HCT116 (cell line): ENCODE results near the gene CHD2. TPM values are rescaled to one million over a fixed set of nuclear protein-coding genes. Genes with fewer than 3 reads are reported as not detected.

Source experiments
- ATAC-seq: fragments of 200-7000 bp; cut with Tn5 transposase; 2 replicates; pipeline ENCODE4 v1.9.1; 2020; ENCODE audit warnings: mild to moderate bottlenecking, moderate library complexity
- BruUV-seq: library from RNA; stranded (reverse); fragments of 400-500 nt; replicated peaks from 2 replicates; lab custom pipeline; 2021; lab: Mats Ljungman, UMichigan
- CTCF ChIA-PET: fragments of 300-600 bp; sonication (Branson Sonifier 250); formaldehyde crosslinking; loops from one replicate; lab custom pipeline; 2021; ENCODE audit warnings: antibody characterized with exemption; lab: Charles Lee
- POLR2A ChIA-PET: fragments of 300-600, 350-600 bp; sonication (Branson Sonifier 250); formaldehyde crosslinking; loops from one replicate; lab custom pipeline; 2021; ENCODE audit warnings: antibody characterized with exemption; lab: Charles Lee
- RAD21 ChIA-PET, 2 experiments: fragments of 300-600 bp; sonication (Branson Sonifier 250); formaldehyde crosslinking; loops; one replicate each; lab custom pipeline; 2023; ENCODE audit warnings: low total read pairs in 2 of 2; ENCODE audit not compliant: uncharacterized antibody in 2 of 2, unreplicated experiment in 2 of 2, low non-redundant PET in 1 of 2; lab: Charles Lee
- DNase-seq: peaks from one replicate; pipeline ENCODE4 v3.0.0-alpha.2; 2010; ENCODE audit warnings: low read depth, low spot score
- H2AFZ ChIP-seq: fragments of 200-600 bp; shearing (Covaris generic), sonication (generic); 2 replicates; pipeline ENCODE4 v1.6.1; 2017; ENCODE audit warnings: low read depth, mixed run types, mixed read lengths, antibody characterized with exemption, low read length; ENCODE audit not compliant: poor library complexity, severe bottlenecking
- H3K27ac ChIP-seq: 2 replicates; pipeline ENCODE4 v1.5.1; 2012; ENCODE audit warnings: low read depth, low read length
- H3K27me3 ChIP-seq: fragments of 200-600 bp; sonication (generic); 2 replicates; pipeline ENCODE4 v1.6.1; 2016; ENCODE audit warnings: mixed run types, low read length, mixed read lengths; ENCODE audit not compliant: insufficient read depth
- H3K36me3 ChIP-seq, 2 experiments: fragments of 200-500 bp in 1 of 2; fragments of 200-600 bp in 1 of 2; sonication (Bioruptor generic) in 1 of 2; sonication (generic) in 1 of 2; 2 replicates each; pipeline versions ENCODE4 v1.5.1 to v1.6.1; 2014 to 2016; ENCODE audit warnings: low read length in 2 of 2, inconsistent platforms in 1 of 2, mixed read lengths in 1 of 2, mixed run types in 1 of 2; ENCODE audit not compliant: insufficient read depth in 2 of 2, control insufficient read depth in 1 of 2
- H3K4me1 ChIP-seq, 2 experiments: fragments of 200-600 bp in 1 of 2; sonication (generic) in 1 of 2; 2 replicates each; pipeline versions ENCODE4 v1.5.1 to v1.6.1; 2012 to 2017; ENCODE audit warnings: low read length in 2 of 2, inconsistent platforms in 1 of 2, mild to moderate bottlenecking in 1 of 2, mixed read lengths in 1 of 2, mixed run types in 1 of 2, moderate library complexity in 1 of 2; ENCODE audit not compliant: insufficient read depth in 2 of 2, control insufficient read depth in 1 of 2
- H3K4me2 ChIP-seq: fragments of 200-600 bp; sonication (generic); 2 replicates; pipeline ENCODE4 v1.6.1; 2017; ENCODE audit warnings: mixed run types, low read length, mixed read lengths
- H3K4me3 ChIP-seq, 2 experiments: fragments of 200-600 bp in 1 of 2; sonication (generic) in 1 of 2; replicated peaks in 1 of 2; 2 replicates each; pipeline ENCODE4 v1.5.1; 2011 to 2016; ENCODE audit warnings: low read length in 2 of 2, control low read depth in 1 of 2, low read depth in 1 of 2, mild to moderate bottlenecking in 1 of 2, mixed read lengths in 1 of 2, mixed run types in 1 of 2
- H3K79me2 ChIP-seq: fragments of 200-600 bp; sonication (generic); 2 replicates; pipeline ENCODE4 v1.6.1; 2017; ENCODE audit warnings: mild to moderate bottlenecking, mixed run types, low read length, moderate library complexity, mixed read lengths; ENCODE audit not compliant: insufficient read depth
- H3K9ac ChIP-seq: fragments of 200-600 bp; sonication (generic); 2 replicates; pipeline ENCODE4 v1.6.1; 2016; ENCODE audit warnings: low read length, mixed read lengths
- H3K9me2 ChIP-seq: fragments of 200-600 bp; sonication (generic), shearing (Covaris generic); 2 replicates; pipeline ENCODE4 v1.6.1; 2017; ENCODE audit warnings: mixed run types, mild to moderate bottlenecking, moderate library complexity; ENCODE audit not compliant: insufficient read depth
- H3K9me3 ChIP-seq, 2 experiments: fragments of 200-500 bp in 1 of 2; fragments of 200-600 bp in 1 of 2; sonication (Bioruptor generic) in 1 of 2; sonication (generic) in 1 of 2; 2 replicates each; pipeline ENCODE4 v1.6.1; 2014 to 2017; ENCODE audit warnings: low read length in 2 of 2, mixed read lengths in 2 of 2, inconsistent platforms in 1 of 2, low read depth in 1 of 2, mild to moderate bottlenecking in 1 of 2, mixed run types in 1 of 2, moderate library complexity in 1 of 2; ENCODE audit not compliant: control insufficient read depth in 1 of 2, insufficient read depth in 1 of 2
- H4K20me1 ChIP-seq: fragments of 200-600 bp; sonication (generic), shearing (Covaris generic); 2 replicates; pipeline ENCODE4 v1.6.1; 2017; ENCODE audit warnings: mixed run types, mild to moderate bottlenecking, moderate library complexity; ENCODE audit not compliant: insufficient read depth
- CEBPB ChIP-seq: IDR thresholded peaks from 2 replicates; pipeline ENCODE4 v1.6.1; 2012; ENCODE audit warnings: low read depth
- EGR1 ChIP-seq: IDR thresholded peaks from 2 replicates; pipeline ENCODE4 v1.6.1; 2012; ENCODE audit warnings: low read depth
- EZH2 ChIP-seq: fragments of 200-600 bp; sonication (generic); IDR thresholded peaks from 2 replicates; pipeline ENCODE4 v1.6.1; 2017; ENCODE audit warnings: antibody characterized with exemption, mixed run types
- FOSL1 ChIP-seq: IDR thresholded peaks from 2 replicates; pipeline ENCODE4 v1.6.1; 2012; ENCODE audit warnings: low read depth
- JUND ChIP-seq: IDR thresholded peaks from 2 replicates; pipeline ENCODE4 v1.6.1; 2012
- POLR2A ChIP-seq: IDR thresholded peaks from 2 replicates; pipeline ENCODE4 v1.7.0; 2011; ENCODE audit warnings: borderline replicate concordance; ENCODE audit not compliant: insufficient read depth, insufficient read length; ENCODE audit errors: extremely low read depth
- SIN3A ChIP-seq: IDR thresholded peaks from 2 replicates; pipeline ENCODE4 v1.6.1; 2012; ENCODE audit warnings: low read depth
- SP1 ChIP-seq: IDR thresholded peaks from 2 replicates; pipeline ENCODE4 v1.6.1; 2012; ENCODE audit warnings: low read depth
- TCF7L2 ChIP-seq: IDR thresholded peaks from 2 replicates; pipeline ENCODE4 v1.7.0; 2011; ENCODE audit warnings: borderline replicate concordance, inconsistent platforms; ENCODE audit not compliant: insufficient read depth, insufficient read length; ENCODE audit errors: extremely low read depth
- ZFX ChIP-seq: fragments of 450-650 bp; IDR thresholded peaks from 2 replicates; pipeline ENCODE4 v1.6.1; 2017
- ZNF274 ChIP-seq: fragments of 200-500 bp; sonication (Bioruptor generic); IDR thresholded peaks from 2 replicates; pipeline ENCODE4 v1.6.1; 2014; ENCODE audit warnings: mild to moderate bottlenecking, low read depth, low read length, inconsistent platforms
- intact Hi-C: fragments of 100-400 bp; cut with micrococcal nuclease; formaldehyde crosslinking; loops from 2 replicates; pipeline ENCODE4 v1.10.0; 2022
- total RNA-seq: library from RNA; stranded (reverse); gene quantifications from one replicate; pipeline ENCODE4 v1.2.1, GENCODE V29; 2021; ENCODE audit not compliant: unreplicated experiment
- TF ChIP-seq, protein P1 (sequence below): IDR thresholded peaks from 2 replicates; pipeline ENCODE4 v1.6.1; 2012
- TF ChIP-seq, protein P2 (sequence below), 3 experiments: fragments of 200-600 bp in 1 of 3; sonication (generic) in 1 of 3; IDR thresholded peaks in 2 of 3; conservative IDR thresholded peaks in 1 of 3; 2 replicates each; pipeline ENCODE4 v1.5.1; 2012 to 2017; ENCODE audit warnings: low read depth in 2 of 3, low read length in 2 of 3, antibody characterized with exemption in 1 of 3, borderline replicate concordance in 1 of 3, control low read depth in 1 of 3, mild to moderate bottlenecking in 1 of 3, mixed read lengths in 1 of 3, mixed run types in 1 of 3, moderate library complexity in 1 of 3; ENCODE audit not compliant: insufficient read depth in 1 of 3
- TF ChIP-seq, protein P3 (sequence below): IDR thresholded peaks from 2 replicates; pipeline ENCODE4 v1.6.1; 2012; ENCODE audit warnings: low read depth
- TF ChIP-seq, protein P4 (sequence below): IDR thresholded peaks from 2 replicates; pipeline ENCODE4 v1.6.1; 2011; ENCODE audit warnings: mild to moderate bottlenecking, low read length, moderate library complexity; ENCODE audit not compliant: insufficient replicate concordance; ENCODE audit errors: extremely low read depth

The CHD2 gene
- total RNA-seq, 1 experiment from 2014 or later, result 116 TPM

DNA sequence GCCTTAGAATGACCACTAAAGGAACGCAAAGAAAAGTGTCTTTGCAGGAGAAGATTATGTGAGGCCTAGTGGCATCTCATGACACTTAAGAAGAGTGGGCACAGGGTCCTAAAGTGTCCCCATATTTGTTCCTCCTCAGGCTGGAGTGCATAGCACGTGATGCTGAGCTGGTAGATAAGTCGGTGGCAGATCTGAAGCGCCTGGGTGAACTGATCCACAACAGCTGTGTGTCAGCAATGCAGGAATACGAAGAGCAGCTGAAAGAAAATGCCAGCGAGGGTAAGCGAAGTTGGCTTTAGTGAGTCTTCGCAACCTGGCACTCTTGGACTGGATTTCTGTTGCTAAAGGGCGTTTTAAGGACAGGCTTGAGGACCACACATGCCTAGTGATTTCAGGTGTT lies 92.6 kb downstream of the CHD2 start:
- H3K4me3 ChIP-seq, result no peak overlapping the region
- no peak overlapping the region for H3K27ac ChIP-seq
- no peaks in the 10 kb centered on the region for H4K20me1 ChIP-seq
- H3K9me2 ChIP-seq, result no peaks in the 10 kb centered on the region
- no peak for DNase-seq
- H3K36me3 ChIP-seq, result peaks cover 40 to 60% of the 10 kb centered on the region in 2 experiments; a peak in 3 of 4 replicates
- H2AFZ ChIP-seq, result no peak overlapping the region
- H3K79me2 ChIP-seq, result peaks cover 65% of the 10 kb centered on the region
- POLR2A ChIA-PET, result no interaction called here
- H3K4me1 ChIP-seq, result no peaks in the 10 kb centered on the region
- no peak overlapping the region for H3K4me2 ChIP-seq
- no peak overlapping the region for H3K9ac ChIP-seq
- CTCF ChIA-PET, result no interaction called here
- H3K9me3 ChIP-seq, result no peaks in the 10 kb centered on the region
- H3K27me3 ChIP-seq, result no peaks in the 10 kb centered on the region
- intact Hi-C loops, result no loop called here
- TF ChIP-seq EZH2, result no peak
- TF ChIP-seq, protein P1, sequence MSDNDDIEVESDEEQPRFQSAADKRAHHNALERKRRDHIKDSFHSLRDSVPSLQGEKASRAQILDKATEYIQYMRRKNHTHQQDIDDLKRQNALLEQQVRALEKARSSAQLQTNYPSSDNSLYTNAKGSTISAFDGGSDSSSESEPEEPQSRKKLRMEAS, result no peak
- TF ChIP-seq SIN3A, result no peak
- TF ChIP-seq, protein P2, sequence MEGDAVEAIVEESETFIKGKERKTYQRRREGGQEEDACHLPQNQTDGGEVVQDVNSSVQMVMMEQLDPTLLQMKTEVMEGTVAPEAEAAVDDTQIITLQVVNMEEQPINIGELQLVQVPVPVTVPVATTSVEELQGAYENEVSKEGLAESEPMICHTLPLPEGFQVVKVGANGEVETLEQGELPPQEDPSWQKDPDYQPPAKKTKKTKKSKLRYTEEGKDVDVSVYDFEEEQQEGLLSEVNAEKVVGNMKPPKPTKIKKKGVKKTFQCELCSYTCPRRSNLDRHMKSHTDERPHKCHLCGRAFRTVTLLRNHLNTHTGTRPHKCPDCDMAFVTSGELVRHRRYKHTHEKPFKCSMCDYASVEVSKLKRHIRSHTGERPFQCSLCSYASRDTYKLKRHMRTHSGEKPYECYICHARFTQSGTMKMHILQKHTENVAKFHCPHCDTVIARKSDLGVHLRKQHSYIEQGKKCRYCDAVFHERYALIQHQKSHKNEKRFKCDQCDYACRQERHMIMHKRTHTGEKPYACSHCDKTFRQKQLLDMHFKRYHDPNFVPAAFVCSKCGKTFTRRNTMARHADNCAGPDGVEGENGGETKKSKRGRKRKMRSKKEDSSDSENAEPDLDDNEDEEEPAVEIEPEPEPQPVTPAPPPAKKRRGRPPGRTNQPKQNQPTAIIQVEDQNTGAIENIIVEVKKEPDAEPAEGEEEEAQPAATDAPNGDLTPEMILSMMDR (IDR thresholded peaks at IDR 0.05 in 2 of 3, conservative IDR thresholded peaks at IDR 0.05 in 1 of 3; ENCODE audit: borderline replicate concordance in 1 of 3, insufficient read depth in 1 of 3, low read depth in 2 of 3, low read length in 2 of 3), result no peak
- no peak for TF ChIP-seq ZNF274
- TF ChIP-seq EGR1, result no peak
- no peak for TF ChIP-seq JUND
- TF ChIP-seq SP1, result no peak
- ATAC-seq, result no peak
- no TSS peak for BruUV-seq
- RAD21 ChIA-PET, result no interaction called here

DNA sequence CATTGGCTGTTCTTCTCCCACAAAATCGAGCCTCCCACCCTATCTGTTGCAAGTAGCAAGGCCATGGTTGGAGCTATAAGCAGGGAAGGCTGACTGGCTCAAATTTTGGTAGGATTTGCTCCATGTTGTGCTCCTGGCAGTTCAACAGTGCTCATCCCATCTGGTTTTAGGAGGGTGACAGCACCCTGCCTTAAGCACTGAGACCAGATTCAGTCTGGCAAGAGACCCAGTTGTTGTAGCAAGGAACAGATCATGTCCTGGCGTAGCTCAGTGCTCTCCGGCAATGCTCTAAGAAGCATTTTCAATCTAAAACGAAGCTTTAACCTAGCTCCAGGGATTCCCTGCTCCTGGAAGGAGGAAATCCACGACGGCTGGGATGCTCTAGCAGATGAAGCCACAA lies 97.7 kb downstream of the CHD2 start:
- H3K4me3 ChIP-seq, result no peak overlapping the region
- TF ChIP-seq CEBPB (no peak), TCF7L2 (no peak), FOSL1 (no peak), ZFX (no peak), ZNF274 (no peak), POLR2A (no peak)
- TF ChIP-seq, protein P3, sequence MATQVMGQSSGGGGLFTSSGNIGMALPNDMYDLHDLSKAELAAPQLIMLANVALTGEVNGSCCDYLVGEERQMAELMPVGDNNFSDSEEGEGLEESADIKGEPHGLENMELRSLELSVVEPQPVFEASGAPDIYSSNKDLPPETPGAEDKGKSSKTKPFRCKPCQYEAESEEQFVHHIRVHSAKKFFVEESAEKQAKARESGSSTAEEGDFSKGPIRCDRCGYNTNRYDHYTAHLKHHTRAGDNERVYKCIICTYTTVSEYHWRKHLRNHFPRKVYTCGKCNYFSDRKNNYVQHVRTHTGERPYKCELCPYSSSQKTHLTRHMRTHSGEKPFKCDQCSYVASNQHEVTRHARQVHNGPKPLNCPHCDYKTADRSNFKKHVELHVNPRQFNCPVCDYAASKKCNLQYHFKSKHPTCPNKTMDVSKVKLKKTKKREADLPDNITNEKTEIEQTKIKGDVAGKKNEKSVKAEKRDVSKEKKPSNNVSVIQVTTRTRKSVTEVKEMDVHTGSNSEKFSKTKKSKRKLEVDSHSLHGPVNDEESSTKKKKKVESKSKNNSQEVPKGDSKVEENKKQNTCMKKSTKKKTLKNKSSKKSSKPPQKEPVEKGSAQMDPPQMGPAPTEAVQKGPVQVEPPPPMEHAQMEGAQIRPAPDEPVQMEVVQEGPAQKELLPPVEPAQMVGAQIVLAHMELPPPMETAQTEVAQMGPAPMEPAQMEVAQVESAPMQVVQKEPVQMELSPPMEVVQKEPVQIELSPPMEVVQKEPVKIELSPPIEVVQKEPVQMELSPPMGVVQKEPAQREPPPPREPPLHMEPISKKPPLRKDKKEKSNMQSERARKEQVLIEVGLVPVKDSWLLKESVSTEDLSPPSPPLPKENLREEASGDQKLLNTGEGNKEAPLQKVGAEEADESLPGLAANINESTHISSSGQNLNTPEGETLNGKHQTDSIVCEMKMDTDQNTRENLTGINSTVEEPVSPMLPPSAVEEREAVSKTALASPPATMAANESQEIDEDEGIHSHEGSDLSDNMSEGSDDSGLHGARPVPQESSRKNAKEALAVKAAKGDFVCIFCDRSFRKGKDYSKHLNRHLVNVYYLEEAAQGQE, result no peak
- TF ChIP-seq, protein P4, sequence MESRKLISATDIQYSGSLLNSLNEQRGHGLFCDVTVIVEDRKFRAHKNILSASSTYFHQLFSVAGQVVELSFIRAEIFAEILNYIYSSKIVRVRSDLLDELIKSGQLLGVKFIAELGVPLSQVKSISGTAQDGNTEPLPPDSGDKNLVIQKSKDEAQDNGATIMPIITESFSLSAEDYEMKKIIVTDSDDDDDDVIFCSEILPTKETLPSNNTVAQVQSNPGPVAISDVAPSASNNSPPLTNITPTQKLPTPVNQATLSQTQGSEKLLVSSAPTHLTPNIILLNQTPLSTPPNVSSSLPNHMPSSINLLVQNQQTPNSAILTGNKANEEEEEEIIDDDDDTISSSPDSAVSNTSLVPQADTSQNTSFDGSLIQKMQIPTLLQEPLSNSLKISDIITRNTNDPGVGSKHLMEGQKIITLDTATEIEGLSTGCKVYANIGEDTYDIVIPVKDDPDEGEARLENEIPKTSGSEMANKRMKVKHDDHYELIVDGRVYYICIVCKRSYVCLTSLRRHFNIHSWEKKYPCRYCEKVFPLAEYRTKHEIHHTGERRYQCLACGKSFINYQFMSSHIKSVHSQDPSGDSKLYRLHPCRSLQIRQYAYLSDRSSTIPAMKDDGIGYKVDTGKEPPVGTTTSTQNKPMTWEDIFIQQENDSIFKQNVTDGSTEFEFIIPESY, result no peak

More for the DNA sequence above, 97.7 kb downstream of the CHD2 start:
- H3K27ac ChIP-seq, result no peak overlapping the region
- TSS peak; percentile 1 for BruUV-seq
- peaks cover 39% of the 10 kb centered on the region for H3K79me2 ChIP-seq
- H3K4me2 ChIP-seq, result no peak overlapping the region
- H3K27me3 ChIP-seq, result no peaks in the 10 kb centered on the region
- no peaks in the 10 kb centered on the region for H3K4me1 ChIP-seq
- intact Hi-C loops, result no loop called here
- peaks cover 52 to 70% of the 10 kb centered on the region in 2 experiments for H3K36me3 ChIP-seq
- H4K20me1 ChIP-seq, result no peaks in the 10 kb centered on the region
- CTCF ChIA-PET, result no interaction called here
- H3K9me3 ChIP-seq, result no peaks in the 10 kb centered on the region
- ATAC-seq (no peak), DNase-seq (no peak)
- H3K9ac ChIP-seq, result no peak overlapping the region
- no peak overlapping the region for H2AFZ ChIP-seq
- H3K9me2 ChIP-seq, result no peaks in the 10 kb centered on the region
- RAD21 ChIA-PET, result no interaction called here
- POLR2A ChIA-PET, result no interaction called here
